Measurements from ENCODE around the gene EPB41L4A. TPM values are rescaled to one million over a fixed set of nuclear protein-coding genes. Genes with fewer than 3 reads are reported as not detected.

Gene EPB41L4A
- total RNA-seq, 1 donor from 2014 or later, result 11.1 TPM

DNA sequence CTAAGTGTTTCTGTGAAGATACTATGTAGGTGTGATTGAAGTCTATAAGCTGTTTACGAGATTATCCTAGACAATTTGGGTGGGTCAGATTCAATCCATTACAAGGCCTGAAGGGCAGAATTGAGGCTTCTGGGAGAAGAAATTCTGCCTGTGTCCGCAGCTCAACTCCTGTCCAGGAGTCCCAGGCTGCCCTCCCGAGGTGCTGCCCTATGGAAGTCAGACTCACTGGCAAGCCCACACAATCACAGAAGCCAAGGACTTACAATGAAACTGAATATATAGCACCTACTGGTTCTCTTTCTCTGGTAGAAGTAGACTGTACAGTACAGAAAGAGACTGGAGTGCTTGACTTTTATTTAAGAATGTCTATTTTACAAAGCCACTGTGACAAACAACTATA, 74.5 kb downstream of the EPB41L4A start:
- no peaks in the 10 kb centered on the region for H3K9me3 ChIP-seq (ENCODE audit: insufficient read depth, low read depth, low read length)
- H3K79me2 ChIP-seq (ENCODE audit: insufficient read depth, low read length), result no peaks in the 10 kb centered on the region
- H3K9me3 Mint-ChIP-seq (ENCODE audit: unreplicated experiment), result no peaks in the 10 kb centered on the region
- no peak overlapping the region for H3K27ac ChIP-seq (ENCODE audit: low read depth, low read length)
- no peak overlapping the region for H3K4me2 ChIP-seq (ENCODE audit: low read length)
- H3K27me3 ChIP-seq (ENCODE audit: insufficient read depth, low read length), result no peaks in the 10 kb centered on the region
- no peaks in the 10 kb centered on the region for H3K4me1 Mint-ChIP-seq (ENCODE audit: low read depth, unreplicated experiment)
- no peaks in the 10 kb centered on the region for H3K36me3 ChIP-seq (ENCODE audit: insufficient read depth, low read length)
- H3K27ac Mint-ChIP-seq (ENCODE audit: unreplicated experiment), result no peak overlapping the region
- FAIRE-seq, result no peak
- H3K27me3 Mint-ChIP-seq (ENCODE audit: low read depth, unreplicated experiment), result no peaks in the 10 kb centered on the region
- no peaks in the 10 kb centered on the region for H4K20me1 ChIP-seq (ENCODE audit: insufficient read depth, low read length)
- no peak overlapping the region for H2AFZ ChIP-seq (ENCODE audit: low read depth, low read length)
- no peaks in the 10 kb centered on the region for H3K36me3 Mint-ChIP-seq (ENCODE audit: low read depth, unreplicated experiment)
- H3K9ac ChIP-seq (ENCODE audit: low read length), result no peak overlapping the region
- no peaks in the 10 kb centered on the region for H3K4me1 ChIP-seq (ENCODE audit: insufficient read depth, low read length)
- H3K4me3 ChIP-seq (ENCODE audit: insufficient read depth, low read depth, low read length), result no peak overlapping the region
- no peak for DNase-seq (ENCODE audit: low read depth)
- no peak overlapping the region for H3K4me3 Mint-ChIP-seq (ENCODE audit: unreplicated experiment)
- TF ChIP-seq, protein P1, sequence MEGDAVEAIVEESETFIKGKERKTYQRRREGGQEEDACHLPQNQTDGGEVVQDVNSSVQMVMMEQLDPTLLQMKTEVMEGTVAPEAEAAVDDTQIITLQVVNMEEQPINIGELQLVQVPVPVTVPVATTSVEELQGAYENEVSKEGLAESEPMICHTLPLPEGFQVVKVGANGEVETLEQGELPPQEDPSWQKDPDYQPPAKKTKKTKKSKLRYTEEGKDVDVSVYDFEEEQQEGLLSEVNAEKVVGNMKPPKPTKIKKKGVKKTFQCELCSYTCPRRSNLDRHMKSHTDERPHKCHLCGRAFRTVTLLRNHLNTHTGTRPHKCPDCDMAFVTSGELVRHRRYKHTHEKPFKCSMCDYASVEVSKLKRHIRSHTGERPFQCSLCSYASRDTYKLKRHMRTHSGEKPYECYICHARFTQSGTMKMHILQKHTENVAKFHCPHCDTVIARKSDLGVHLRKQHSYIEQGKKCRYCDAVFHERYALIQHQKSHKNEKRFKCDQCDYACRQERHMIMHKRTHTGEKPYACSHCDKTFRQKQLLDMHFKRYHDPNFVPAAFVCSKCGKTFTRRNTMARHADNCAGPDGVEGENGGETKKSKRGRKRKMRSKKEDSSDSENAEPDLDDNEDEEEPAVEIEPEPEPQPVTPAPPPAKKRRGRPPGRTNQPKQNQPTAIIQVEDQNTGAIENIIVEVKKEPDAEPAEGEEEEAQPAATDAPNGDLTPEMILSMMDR (IDR thresholded peaks at IDR 0.05; ENCODE audit: insufficient read depth, low read depth, low read length), result no peak
- no peak for TF ChIP-seq EZH2 (IDR thresholded peaks at IDR 0.05; ENCODE audit: insufficient read depth, low read length)

DNA sequence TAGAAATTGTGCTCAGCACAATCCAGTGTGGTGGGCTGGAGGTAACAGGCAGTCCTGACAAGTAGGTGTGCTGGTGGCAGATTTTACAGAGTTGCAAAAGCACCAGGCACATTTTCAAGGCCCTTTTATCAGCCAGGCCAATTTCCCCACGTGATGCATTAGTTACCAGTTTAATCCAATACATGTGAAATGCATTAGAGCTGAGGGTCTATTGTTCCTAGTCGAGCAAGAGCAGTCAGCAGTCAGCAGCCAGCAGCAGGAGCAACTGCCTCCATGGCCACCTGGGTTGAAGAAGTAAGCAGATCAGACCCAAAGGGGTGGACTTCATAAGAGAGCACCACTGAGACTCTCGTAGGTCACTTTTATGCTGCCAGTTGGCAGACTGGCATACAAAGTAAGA, 76.7 kb downstream of the EPB41L4A start:
- Histone ChIP-seq H3K4me3 (ENCODE audit: insufficient read depth, low read depth, low read length) (no peak overlapping the region), H3K4me2 (ENCODE audit: low read length) (no peak overlapping the region), H3K9ac (ENCODE audit: low read length) (no peak overlapping the region), H3K4me1 (ENCODE audit: insufficient read depth, low read length) (peaks cover 6% of the 10 kb centered on the region), H3K27ac (ENCODE audit: low read depth, low read length) (no peak overlapping the region), H3K9me3 (ENCODE audit: insufficient read depth, low read depth, low read length) (no peaks in the 10 kb centered on the region), H2AFZ (ENCODE audit: low read depth, low read length) (no peak overlapping the region), H3K27me3 (ENCODE audit: insufficient read depth, low read length) (no peaks in the 10 kb centered on the region), H3K36me3 (ENCODE audit: insufficient read depth, low read length) (no peaks in the 10 kb centered on the region), H4K20me1 (ENCODE audit: insufficient read depth, low read length) (no peaks in the 10 kb centered on the region), H3K79me2 (ENCODE audit: insufficient read depth, low read length) (no peaks in the 10 kb centered on the region)
- H3K27me3 Mint-ChIP-seq (ENCODE audit: low read depth, unreplicated experiment), result no peaks in the 10 kb centered on the region
- no peak overlapping the region for H3K27ac Mint-ChIP-seq (ENCODE audit: unreplicated experiment)
- H3K36me3 Mint-ChIP-seq (ENCODE audit: low read depth, unreplicated experiment), result no peaks in the 10 kb centered on the region
- no peak overlapping the region for H3K4me3 Mint-ChIP-seq (ENCODE audit: unreplicated experiment)
- FAIRE-seq (no peak), DNase-seq (ENCODE audit: low read depth) (no peak)
- TF ChIP-seq, protein P1 (IDR thresholded peaks at IDR 0.05; ENCODE audit: insufficient read depth, low read depth, low read length), result no peak
- no peak for TF ChIP-seq EZH2 (IDR thresholded peaks at IDR 0.05; ENCODE audit: insufficient read depth, low read length)
- H3K9me3 Mint-ChIP-seq (ENCODE audit: unreplicated experiment), result no peaks in the 10 kb centered on the region
- peaks cover 8% of the 10 kb centered on the region for H3K4me1 Mint-ChIP-seq (ENCODE audit: low read depth, unreplicated experiment)

DNA sequence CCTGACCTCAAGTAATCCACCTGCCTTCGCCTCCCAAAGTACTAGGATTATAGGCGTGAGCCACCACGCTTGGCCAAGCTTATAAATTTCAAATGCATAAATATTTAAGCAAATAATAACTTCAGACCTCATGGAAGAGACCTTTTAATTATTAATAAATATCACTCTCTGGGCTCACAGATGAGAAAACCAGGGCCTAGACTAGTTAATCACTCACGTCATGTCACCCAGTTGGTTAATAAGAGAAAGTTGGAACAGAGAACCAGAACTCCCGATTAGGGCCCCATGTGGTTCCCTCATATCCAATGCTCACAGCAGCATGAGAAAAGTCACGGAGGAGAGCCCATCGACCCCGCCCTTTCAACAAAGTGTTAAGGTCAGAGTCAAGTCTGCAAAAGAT, 79.3 kb downstream of the EPB41L4A start:
- Mint-ChIP-seq H3K4me3 (ENCODE audit: unreplicated experiment) (no peak overlapping the region), H3K4me1 (ENCODE audit: low read depth, unreplicated experiment) (peaks cover 8% of the 10 kb centered on the region), H3K9me3 (ENCODE audit: unreplicated experiment) (no peaks in the 10 kb centered on the region), H3K27me3 (ENCODE audit: low read depth, unreplicated experiment) (no peaks in the 10 kb centered on the region), H3K36me3 (ENCODE audit: low read depth, unreplicated experiment) (no peaks in the 10 kb centered on the region), H3K27ac (ENCODE audit: unreplicated experiment) (no peak overlapping the region)
- Histone ChIP-seq H3K36me3 (ENCODE audit: insufficient read depth, low read length) (no peaks in the 10 kb centered on the region), H3K9me3 (ENCODE audit: insufficient read depth, low read depth, low read length) (no peaks in the 10 kb centered on the region), H3K4me2 (ENCODE audit: low read length) (no peak overlapping the region), H3K4me3 (ENCODE audit: insufficient read depth, low read depth, low read length) (no peak overlapping the region), H3K9ac (ENCODE audit: low read length) (no peak overlapping the region), H2AFZ (ENCODE audit: low read depth, low read length) (no peak overlapping the region), H3K4me1 (ENCODE audit: insufficient read depth, low read length) (peaks cover 6% of the 10 kb centered on the region), H3K27ac (ENCODE audit: low read depth, low read length) (no peak overlapping the region), H3K79me2 (ENCODE audit: insufficient read depth, low read length) (no peaks in the 10 kb centered on the region), H3K27me3 (ENCODE audit: insufficient read depth, low read length) (no peaks in the 10 kb centered on the region), H4K20me1 (ENCODE audit: insufficient read depth, low read length) (no peaks in the 10 kb centered on the region)
- TF ChIP-seq EZH2 (IDR thresholded peaks at IDR 0.05; ENCODE audit: insufficient read depth, low read length), result no peak
- TF ChIP-seq, protein P1 (IDR thresholded peaks at IDR 0.05; ENCODE audit: insufficient read depth, low read depth, low read length), result no peak
- DNase-seq (ENCODE audit: low read depth) (no peak), FAIRE-seq (no peak)
